Cardiac septum (tissue), 1 donor: Measurements from ENCODE around the gene TMUB1. TPM values are rescaled to one million over a fixed set of nuclear protein-coding genes. Genes with fewer than 3 reads are reported as not detected.

Experiments
- DNase-seq: peaks from one replicate; pipeline ENCODE4 v3.0.0-alpha.2; 2020; ENCODE audit warnings: low spot score
- intact Hi-C: fragments of 100-400 bp; cut with DNase I; formaldehyde crosslinking; loops from one replicate; pipeline ENCODE4 v1.14.0; 2022
- total RNA-seq: library from RNA; stranded (reverse); fragmentation: NEBNext Ultra II Directional; extraction: Animal tissue kit (Norgen Biotek cat#: 25700); gene quantifications from one replicate; pipeline ENCODE4 v1.2.1, GENCODE V29; 2021
- donor health status: DM: no; HTN: no; CAD: no.

Gene TMUB1
- total RNA-seq, 1 donor from 2014 or later = 29.0 TPM

DNA sequence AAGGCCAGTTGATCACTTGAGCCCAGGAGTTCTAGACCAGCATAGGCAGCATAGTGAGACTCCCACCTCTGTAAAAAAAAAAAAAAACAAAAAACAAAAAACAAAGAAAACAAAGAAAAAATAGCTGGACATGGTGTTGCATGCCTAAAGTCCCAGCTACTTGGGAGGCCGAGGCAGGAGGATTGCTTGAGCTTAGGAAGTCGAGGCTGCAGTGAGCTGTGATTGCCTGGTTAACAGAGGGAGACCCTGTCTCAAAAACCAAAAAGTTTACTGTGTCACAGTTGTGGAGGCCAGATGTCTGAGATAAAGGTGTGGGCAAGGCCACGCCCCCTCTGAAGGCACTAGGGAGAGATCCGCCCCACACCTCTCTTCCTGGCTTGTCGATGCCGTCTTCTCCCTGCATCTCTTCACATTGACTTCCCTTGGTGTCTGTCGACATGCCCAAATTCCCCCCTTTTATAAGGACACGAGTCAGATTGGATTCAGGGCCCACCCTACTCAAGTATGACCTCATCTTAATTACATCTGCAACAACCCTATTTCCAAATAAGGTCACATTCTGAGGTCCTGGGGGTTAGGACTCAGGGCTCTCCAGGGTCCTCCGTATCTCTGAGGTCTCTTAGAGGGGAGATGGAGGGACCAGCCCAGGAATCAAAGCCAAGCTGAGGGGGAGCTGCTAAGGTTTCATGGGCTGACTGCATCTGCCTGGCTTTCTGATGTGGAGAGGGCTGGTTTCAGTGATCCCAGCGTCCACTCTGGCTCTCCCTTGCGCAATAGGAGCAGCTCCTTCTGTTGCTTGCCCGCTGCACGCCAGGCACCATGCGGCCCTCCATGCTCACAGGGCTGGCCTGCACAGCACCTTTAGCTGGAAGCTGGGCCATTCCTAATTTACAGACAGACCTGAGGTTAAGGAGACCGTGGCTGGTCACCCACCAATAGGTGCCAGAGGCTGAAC lies 26.1 kb upstream of the TMUB1 start:
- DNase-seq = no peak
- intact Hi-C loops = loop anchor here (5.0 kb wide), 2 partner anchors 82 to 207 kb away; partner anchors contain the start of gene ABCB8

GRCh38 chr7:151107882-151108281 lies 24.6 kb upstream of the TMUB1 start:
- intact Hi-C loops = no loop called here
- DNase-seq = no peak

DNA sequence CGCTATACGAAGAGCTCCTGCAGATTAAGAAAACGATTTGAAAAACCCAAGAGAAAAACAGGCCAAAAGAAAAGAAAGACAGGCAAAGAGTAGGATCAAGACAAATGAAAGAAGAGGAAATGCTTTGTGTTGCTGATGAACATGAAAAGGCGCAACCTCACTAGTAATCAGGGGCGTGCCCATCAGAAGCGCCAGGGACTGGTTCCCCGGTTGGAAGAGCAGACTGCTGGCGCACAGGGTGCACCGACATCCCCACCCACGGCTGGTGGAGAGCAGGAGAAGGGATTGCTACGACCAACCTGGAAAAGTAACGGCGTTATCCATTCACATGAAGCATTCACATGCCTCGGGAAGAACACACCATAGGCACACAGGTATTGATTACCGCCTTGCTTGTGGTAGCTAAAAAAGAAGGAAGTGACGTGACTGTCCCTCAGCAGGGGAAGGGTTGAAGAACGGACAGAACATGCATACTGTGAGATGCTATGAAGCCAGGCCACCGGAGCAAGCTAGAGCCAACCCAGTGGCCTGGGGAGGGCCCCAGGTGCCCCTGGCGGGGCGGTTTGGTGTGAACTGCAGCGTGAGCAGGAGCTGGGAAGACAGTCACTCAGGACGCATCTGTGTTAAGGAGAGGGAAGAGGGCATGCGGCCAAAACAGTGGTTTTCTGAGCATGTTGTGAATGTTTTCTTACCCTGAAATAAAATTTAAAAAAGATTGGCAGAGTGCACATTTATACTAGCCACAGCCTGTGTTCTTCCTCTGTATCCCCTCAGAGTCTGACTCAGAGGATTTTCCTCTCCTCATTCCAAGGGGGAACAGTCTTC lies 21.3 kb upstream of the TMUB1 start:
- intact Hi-C loops = no loop called here
- no peak for DNase-seq

GRCh38 chr7:151103973-151104372 lies 20.7 kb upstream of the TMUB1 start:
- no peak for DNase-seq
- intact Hi-C loops = no loop called here

- intact Hi-C loops = no loop called here
- DNase-seq = no peak
These were observed 19.7 kb upstream of the TMUB1 start for GRCh38 chr7:151102991-151103390.

- intact Hi-C loops = no loop called here
These were observed 18.5 kb upstream of the TMUB1 start for GRCh38 chr7:151101621-151102396.

GRCh38 chr7:151100921-151101320 lies 17.6 kb upstream of the TMUB1 start:
- intact Hi-C loops = no loop called here
- no peak for DNase-seq

More at GRCh38 chr7:151101621-151102396, 18.5 kb upstream of the TMUB1 start:
- no peak for DNase-seq

GRCh38 chr7:151099486-151100211 lies 16.4 kb upstream of the TMUB1 start:
- intact Hi-C loops = no loop called here
- DNase-seq = no peak

DNA sequence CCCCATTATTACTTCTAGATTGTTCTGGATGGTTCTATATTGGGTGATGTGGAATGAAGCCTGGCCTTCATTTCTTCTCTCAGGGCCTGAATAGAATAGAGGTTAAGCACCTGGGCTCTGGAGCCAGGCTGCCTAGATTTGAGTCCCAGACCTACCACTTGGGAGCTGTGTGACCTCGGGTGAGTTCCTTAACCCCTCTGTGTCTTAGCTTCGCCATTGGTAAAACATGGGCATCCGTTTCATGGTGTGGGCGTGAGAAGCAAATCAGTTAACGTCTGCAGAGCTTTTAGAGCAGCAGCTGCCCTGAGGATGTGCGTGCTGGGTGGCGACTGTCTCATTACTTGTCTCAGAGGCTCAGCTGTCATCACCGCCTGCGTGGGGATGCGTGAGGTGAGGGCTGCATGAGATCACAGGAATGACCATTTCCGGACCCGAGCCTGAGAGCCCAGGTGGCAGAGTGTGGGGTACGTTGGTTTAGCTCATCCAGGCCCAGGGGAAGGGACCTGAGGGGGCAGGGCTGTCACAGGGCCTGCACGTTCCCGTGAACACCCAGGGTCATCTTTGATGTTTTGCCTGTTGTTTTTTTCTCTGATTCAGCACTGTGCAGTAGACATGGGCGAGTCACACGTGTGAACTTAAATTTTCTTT lies 12.7 kb upstream of the TMUB1 start:
- no peak for DNase-seq
- intact Hi-C loops = no loop called here

DNA sequence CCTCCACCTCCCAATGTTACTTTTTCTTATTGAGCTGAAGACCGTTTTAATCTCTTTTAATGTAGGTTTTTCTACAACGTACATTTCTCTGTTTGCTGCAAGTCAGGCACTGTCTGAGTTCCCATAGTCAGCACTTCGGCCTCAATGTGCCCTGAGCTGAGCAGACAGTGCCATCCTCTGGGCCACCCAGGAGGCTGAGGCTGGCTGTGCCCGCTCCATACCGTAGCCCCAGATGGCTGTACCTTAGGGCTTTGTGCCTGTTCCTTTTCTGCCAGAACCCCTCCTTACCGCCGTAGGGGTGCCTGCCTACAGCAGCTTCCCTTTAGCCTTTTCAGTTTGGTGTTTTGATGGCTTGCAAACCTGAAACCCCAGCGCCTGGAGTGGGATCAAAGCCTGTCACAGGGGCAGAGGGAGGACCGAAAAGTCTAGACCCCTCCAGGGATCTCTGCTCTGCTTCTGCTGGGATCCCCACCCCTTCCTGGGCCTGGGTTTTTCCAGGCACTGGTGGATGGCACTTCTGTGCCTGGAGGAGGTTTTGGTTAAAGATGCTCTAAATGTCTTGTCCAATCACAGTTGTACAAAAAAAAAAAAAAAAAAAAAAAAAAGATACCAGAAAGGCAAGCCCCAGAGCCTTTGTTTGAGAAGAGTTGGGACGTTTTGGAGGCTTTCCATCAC lies 12.0 kb upstream of the TMUB1 start:
- intact Hi-C loops = no loop called here
- no peak for DNase-seq

DNA sequence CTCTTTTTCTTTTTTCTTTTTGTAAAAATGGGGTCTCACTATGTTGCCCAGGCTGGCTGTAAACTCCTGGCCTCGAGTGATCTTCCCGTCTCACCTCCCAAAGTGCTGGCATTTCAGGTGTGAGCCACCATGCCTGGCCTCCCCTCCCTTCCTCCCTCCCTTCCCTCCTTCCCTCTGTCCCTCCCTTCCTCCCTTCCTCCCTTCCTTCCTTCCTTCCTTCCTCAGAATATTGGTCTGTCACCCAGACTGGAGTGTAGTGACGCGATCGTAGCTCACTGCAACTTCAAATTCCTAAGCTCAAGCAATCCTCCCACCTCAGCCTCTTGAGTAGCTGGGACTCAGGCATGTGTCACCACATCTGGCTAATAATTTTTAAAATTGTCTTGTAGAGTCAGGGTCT lies 11.4 kb upstream of the TMUB1 start:
- DNase-seq = no peak
- intact Hi-C loops = no loop called here

DNA sequence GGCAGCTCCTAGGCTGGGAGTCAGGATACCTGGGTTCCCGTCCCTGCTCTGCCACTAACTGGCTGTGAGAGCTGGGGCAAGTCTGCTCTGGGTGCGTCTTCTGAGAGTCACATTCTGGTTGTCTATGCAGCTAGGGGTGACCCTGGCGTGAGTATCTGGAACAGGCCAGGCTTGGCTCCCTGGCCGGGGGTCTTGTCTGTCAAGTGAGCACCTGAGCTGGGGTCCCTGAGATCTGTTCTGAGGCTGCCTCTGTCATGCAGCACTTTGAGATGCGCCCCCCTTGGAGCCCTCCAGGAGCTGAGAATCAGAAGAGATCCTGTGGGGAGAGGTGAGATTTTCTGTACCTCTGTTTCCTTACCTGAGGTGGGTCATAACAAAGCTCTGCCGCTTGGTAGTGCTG lies 10.5 kb upstream of the TMUB1 start:
- intact Hi-C loops = no loop called here
- no peak for DNase-seq

DNA sequence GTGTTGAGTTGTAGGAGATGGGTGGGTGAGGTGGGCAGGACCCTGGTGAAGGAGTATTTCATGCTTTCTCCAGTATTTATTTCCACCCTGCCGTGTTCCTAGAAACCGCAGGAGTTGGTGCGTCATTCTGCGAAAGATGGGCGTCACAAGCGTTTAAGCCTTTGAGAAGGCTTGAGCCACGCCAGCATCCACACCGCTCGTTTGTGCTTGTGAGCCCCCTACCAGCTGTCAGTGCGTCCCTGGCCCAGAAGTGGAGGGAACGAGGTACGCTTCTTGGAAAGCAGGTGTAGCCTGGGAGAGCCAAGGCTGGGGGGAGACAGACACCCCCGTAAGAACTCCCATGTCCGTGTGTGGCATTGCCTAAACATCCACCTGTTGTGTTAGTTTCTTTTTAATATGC lies 8.7 kb upstream of the TMUB1 start:
- intact Hi-C loops = no loop called here
- no peak for DNase-seq

DNA sequence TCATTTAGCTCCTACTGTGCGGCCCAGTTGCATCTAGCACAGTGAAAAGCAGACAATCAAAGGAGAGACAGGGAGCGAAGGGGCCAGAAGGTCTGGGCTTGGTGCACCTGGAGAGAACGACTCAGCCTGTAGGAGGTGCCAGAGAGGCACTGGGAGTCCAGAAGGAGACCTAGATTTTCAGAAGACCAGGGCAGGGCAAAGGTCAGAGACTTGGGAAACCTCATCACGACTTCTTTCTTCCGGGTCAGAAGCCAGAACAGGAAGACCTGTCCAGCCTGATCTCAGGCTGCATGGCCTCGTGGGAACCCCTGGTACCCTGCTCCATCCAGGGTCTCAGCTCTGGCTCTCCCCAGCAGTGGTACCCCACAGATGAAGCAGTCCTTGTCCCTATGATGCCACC lies 8.1 kb upstream of the TMUB1 start:
- DNase-seq = no peak
- intact Hi-C loops = no loop called here

DNA sequence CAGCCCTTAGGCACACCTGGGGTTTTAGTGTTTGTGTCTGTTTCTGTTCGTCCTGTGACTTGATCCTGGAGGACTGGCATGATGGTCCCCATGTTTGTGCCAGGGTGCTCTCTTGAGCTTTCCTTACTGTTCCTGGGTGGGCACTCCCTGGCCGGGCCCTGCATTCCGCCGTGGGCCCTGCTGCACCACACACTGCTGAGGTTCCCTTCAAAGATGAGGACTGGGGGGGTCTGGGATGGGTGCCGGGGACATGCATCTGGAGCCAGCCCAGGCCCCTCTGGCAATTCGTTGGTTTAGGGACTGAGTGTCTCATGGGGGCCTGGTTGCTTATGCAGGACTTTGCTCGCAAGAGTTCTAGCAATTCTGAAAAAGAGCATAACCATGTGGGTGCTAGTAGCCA lies 7.7 kb upstream of the TMUB1 start:
- DNase-seq = no peak

GRCh38 chr7:151089893-151090730 lies 6.8 kb upstream of the TMUB1 start:
- intact Hi-C loops = no loop called here

More for the DNA sequence above, 7.7 kb upstream of the TMUB1 start:
- intact Hi-C loops = no loop called here

More at GRCh38 chr7:151089893-151090730, 6.8 kb upstream of the TMUB1 start:
- no peak for DNase-seq
